Esophagus muscularis mucosa (tissue), 4 donors: ENCODE measurements around the gene OR7G1. TPM values are rescaled to one million over a fixed set of nuclear protein-coding genes. Genes with fewer than 3 reads are reported as not detected.

Experiments
- DNase-seq: peaks from one replicate; pipeline ENCODE4 v3.0.0-alpha.2; 2017; ENCODE audit errors: extremely low spot score
- H3K27ac ChIP-seq, 4 donors: fragments of 200-600 bp; sonication (generic); replicated peaks in 1 of 4; 1 replicate in 3 of 4; 2 replicates in 1 of 4; pipeline ENCODE4 v1.5.1; 2016 to 2019; ENCODE audit warnings: mild to moderate bottlenecking in 1 of 4
- H3K27me3 ChIP-seq, 4 donors: fragments of 200-600 bp; sonication (generic); one replicate each; pipeline versions ENCODE4 v1.5.1 to v1.6.0; 2016 to 2019
- H3K36me3 ChIP-seq, 4 donors: fragments of 200-600 bp; sonication (generic); one replicate each; pipeline ENCODE4 v1.5.1; 2016 to 2019
- H3K4me1 ChIP-seq, 4 donors: fragments of 200-600 bp; sonication (generic); one replicate each; pipeline ENCODE4 v1.5.1; 2016 to 2019
- H3K4me3 ChIP-seq, 4 donors: fragments of 200-600 bp; sonication (generic); 1 replicate in 2 of 4; 2 replicates in 2 of 4; pipeline ENCODE4 v1.5.1; 2016 to 2019; ENCODE audit warnings: mild to moderate bottlenecking in 4 of 4, moderate library complexity in 1 of 4
- H3K9me3 ChIP-seq, 4 donors: fragments of 200-600 bp; sonication (generic); 1 replicate in 3 of 4; 2 replicates in 1 of 4; pipeline ENCODE4 v1.5.1; 2016 to 2019
- EP300 ChIP-seq: sonication (generic); formaldehyde crosslinking; IDR thresholded peaks from one replicate; pipeline ENCODE4 v1.6.1; 2017; ENCODE audit warnings: antibody characterized with exemption
- POLR2A ChIP-seq: fragments of 450-650 bp; IDR thresholded peaks from one replicate; pipeline ENCODE4 v1.6.1; 2017; ENCODE audit warnings: antibody characterized with exemption, moderate library complexity, mild to moderate bottlenecking, low read depth
- POLR2AphosphoS5 ChIP-seq, 2 donors: sonication (generic); formaldehyde crosslinking; IDR thresholded peaks; one replicate each; pipeline ENCODE4 v1.6.1; 2017; ENCODE audit warnings: antibody characterized with exemption in 2 of 2
- WGBS: methylation state at CpG from one replicate; pipeline ENCODE4 v1.1.5; 2018; 5-methylcytosine and 5-hydroxymethylcytosine counted together
- intact Hi-C: fragments of 100-400 bp; cut with DNase I; formaldehyde crosslinking; loops from one replicate; pipeline ENCODE4 v1.15.1; 2023
- total RNA-seq, 4 donors: library from RNA; depleted of rRNA; stranded (reverse); fragments of >200 nt; gene quantifications; one replicate each; pipeline versions ENCODE4 v1.1.0 to v1.2.1, GENCODE V29; 2016
- TF ChIP-seq, protein P1 (sequence below), 3 experiments: fragments of 200-600 bp in 2 of 3; fragments of 450-650 bp in 1 of 3; sonication (generic) in 2 of 3; IDR thresholded peaks; one replicate each; pipeline ENCODE4 v1.5.1; 2017 to 2019; ENCODE audit warnings: antibody characterized with exemption in 3 of 3, mild to moderate bottlenecking in 2 of 3, moderate library complexity in 1 of 3

OR7G1 gene
- total RNA-seq, 4 donors from 2014 or later, result not detected

GRCh38 chr19:9109959-9110358 is 5.6 kb downstream of the OR7G1 start:
- no peaks in the 10 kb centered on the region for H3K9me3 ChIP-seq
- no peaks in the 10 kb centered on the region for H3K36me3 ChIP-seq
- TF ChIP-seq POLR2AphosphoS5 (IDR thresholded peaks at IDR 0.05) (no peak), POLR2A (no peak), EP300 (no peak)
- TF ChIP-seq, protein P1, sequence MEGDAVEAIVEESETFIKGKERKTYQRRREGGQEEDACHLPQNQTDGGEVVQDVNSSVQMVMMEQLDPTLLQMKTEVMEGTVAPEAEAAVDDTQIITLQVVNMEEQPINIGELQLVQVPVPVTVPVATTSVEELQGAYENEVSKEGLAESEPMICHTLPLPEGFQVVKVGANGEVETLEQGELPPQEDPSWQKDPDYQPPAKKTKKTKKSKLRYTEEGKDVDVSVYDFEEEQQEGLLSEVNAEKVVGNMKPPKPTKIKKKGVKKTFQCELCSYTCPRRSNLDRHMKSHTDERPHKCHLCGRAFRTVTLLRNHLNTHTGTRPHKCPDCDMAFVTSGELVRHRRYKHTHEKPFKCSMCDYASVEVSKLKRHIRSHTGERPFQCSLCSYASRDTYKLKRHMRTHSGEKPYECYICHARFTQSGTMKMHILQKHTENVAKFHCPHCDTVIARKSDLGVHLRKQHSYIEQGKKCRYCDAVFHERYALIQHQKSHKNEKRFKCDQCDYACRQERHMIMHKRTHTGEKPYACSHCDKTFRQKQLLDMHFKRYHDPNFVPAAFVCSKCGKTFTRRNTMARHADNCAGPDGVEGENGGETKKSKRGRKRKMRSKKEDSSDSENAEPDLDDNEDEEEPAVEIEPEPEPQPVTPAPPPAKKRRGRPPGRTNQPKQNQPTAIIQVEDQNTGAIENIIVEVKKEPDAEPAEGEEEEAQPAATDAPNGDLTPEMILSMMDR (IDR thresholded peaks at IDR 0.05), result no peak
- intact Hi-C loops, result no loop called here
- no peaks in the 10 kb centered on the region for H3K4me1 ChIP-seq
- peaks cover 0 to 44% (median 0%) of the 10 kb centered on the region in 4 donors for H3K27me3 ChIP-seq
- H3K4me3 ChIP-seq, result no peak overlapping the region
- 46% methylated on average over 2 of the region's 2 CpGs for WGBS
- no peak overlapping the region for H3K27ac ChIP-seq
- no peak for DNase-seq

DNA sequence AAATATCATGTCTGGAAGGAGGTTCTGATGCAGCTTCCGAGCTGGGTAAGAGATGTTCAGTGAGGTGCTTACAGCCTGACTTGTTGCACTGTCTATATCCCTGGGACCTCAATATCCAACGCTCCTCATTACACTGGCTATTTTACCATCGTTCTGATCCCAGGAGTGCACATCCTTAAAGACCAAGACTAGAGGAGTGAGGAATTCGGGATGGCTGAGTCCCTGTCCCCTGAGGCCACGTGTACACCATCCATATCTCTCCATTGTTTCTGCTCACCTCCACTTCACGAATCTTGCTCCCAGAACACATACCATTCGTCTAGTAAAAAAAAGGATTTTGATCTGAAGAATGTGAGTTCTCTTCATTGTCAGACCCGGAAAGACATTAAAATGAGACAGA is 8.2 kb downstream of the OR7G1 start, which contains the start of gene OR7G2:
TSS of gene OR7G2 (minus strand) at position 101 of the 400 bp plus-strand sequence. CDS start 4,232 bp downstream, outside the sequence.
- Histone ChIP-seq H3K4me3 (no peak within 1 kb of the TSS), H3K27ac (no peak within 1 kb of the TSS), H3K27me3 (peaks cover 0 to 43% (median 0%) of the 10 kb centered on the region in 4 donors), H3K4me1 (no peaks in the 10 kb centered on the region), H3K36me3 (no peaks in the 10 kb centered on the region), H3K9me3 (no peaks in the 10 kb centered on the region)
- DNase-seq, result no peak
- intact Hi-C loops, result no loop called here
- 55% methylated on average over 8 of the region's 8 CpGs for WGBS
- TF ChIP-seq POLR2A, result no peak
- TF ChIP-seq POLR2AphosphoS5 (IDR thresholded peaks at IDR 0.05), result no peak
- TF ChIP-seq, protein P1 (IDR thresholded peaks at IDR 0.05), result no peak
- TF ChIP-seq EP300, result no peak

DNA sequence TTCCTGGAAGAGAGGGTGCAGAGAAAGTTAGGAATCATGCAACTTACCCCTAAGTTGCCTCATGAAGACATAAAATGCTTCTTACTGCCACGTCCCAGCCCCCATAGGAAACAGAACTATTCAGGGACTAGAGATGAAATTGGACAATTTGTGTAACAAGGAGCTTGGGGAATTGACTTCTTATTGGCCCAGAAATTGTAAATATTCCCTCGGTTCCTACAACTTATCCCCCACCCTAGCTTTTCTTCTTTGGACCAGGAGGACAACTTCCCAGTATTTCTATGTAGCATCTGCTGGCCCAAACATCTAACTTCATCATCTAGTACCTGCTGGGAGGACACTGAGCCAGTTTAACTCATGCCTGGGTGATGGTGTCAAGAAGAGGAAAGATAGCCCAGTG is 28.8 kb downstream of the OR7G1 start, which contains the start of gene OR1M1:
TSS of gene OR1M1 (plus strand) at position 301 of the 400 bp plus-strand sequence. CDS start 6,184 bp downstream, outside the sequence.
- H3K9me3 ChIP-seq, result no peaks in the 10 kb centered on the region
- H3K36me3 ChIP-seq, result no peaks in the 10 kb centered on the region
- TF ChIP-seq POLR2A (no peak), EP300 (no peak), POLR2AphosphoS5 (IDR thresholded peaks at IDR 0.05) (no peak)
- TF ChIP-seq, protein P1 (IDR thresholded peaks at IDR 0.05), result no peak
- intact Hi-C loops, result no loop called here
- H3K4me1 ChIP-seq, result no peaks in the 10 kb centered on the region
- H3K27me3 ChIP-seq, result peaks cover 0 to 28% (median 1%) of the 10 kb centered on the region in 4 donors
- 45% methylated on average over 2 of the region's 2 CpGs for WGBS
- no peak within 1 kb of the TSS for H3K4me3 ChIP-seq
- H3K27ac ChIP-seq, result no peak within 1 kb of the TSS
- no peak for DNase-seq

- no peak for DNase-seq
- Histone ChIP-seq H3K4me3 (no peak overlapping the region), H3K27me3 (no peaks in the 10 kb centered on the region), H3K36me3 (no peaks in the 10 kb centered on the region), H3K9me3 (no peaks in the 10 kb centered on the region), H3K4me1 (peaks cover 8 to 25% (median 18%) of the 10 kb centered on the region in 4 donors), H3K27ac (peak overlapping the region in 2 of 4 donors; percentile 48 to 52)
- intact Hi-C loops, result loop anchor here (5.0 kb wide), 1 partner anchor 246 kb away; the partner anchor contains the start of genes MBD3L1 and ZNF558
- 72% methylated on average over 4 of the region's 4 CpGs for WGBS
- no peak for TF ChIP-seq EP300
Observed at GRCh38 chr19:9078651-9079050, 36.9 kb downstream of the OR7G1 start.

DNA sequence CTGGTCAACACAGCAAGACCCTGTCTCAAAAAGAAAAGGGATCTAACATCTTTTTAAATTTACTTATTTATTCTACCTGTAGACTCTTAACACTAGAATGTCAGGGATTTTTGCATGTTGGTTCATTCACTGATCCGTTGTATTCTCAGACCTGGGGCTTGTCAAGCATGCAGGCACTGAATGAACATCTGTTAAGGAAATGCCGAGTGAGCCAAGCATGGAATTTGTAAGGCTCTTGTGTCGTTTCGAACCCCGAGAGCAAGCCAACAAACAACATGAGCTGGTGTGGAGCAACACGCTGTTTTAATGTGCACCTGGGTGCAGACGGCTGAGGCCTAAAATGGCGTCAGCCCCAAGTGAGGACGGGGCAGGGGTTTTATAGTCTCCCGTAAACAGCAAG is 38.7 kb downstream of the OR7G1 start:
- intact Hi-C loops, result loop anchor here (2.0 to 5.0 kb wide), 2 partner anchors 245 to 422 kb away; partner anchors contain the start of genes MBD3L1 and ZNF558
- H3K4me3 ChIP-seq, result no peak overlapping the region
- H3K27ac ChIP-seq, result peak overlapping the region in 1 of 4 donors; percentile 74
- DNase-seq, result no peak
- WGBS, result 51% methylated on average over 9 of the region's 10 CpGs
- H3K9me3 ChIP-seq, result no peaks in the 10 kb centered on the region
- H3K4me1 ChIP-seq, result peaks cover 8 to 25% (median 18%) of the 10 kb centered on the region in 4 donors
- H3K36me3 ChIP-seq, result no peaks in the 10 kb centered on the region
- TF ChIP-seq POLR2AphosphoS5 (IDR thresholded peaks at IDR 0.05), result no peak
- TF ChIP-seq, protein P1 (IDR thresholded peaks at IDR 0.05), result no peak
- no peak for TF ChIP-seq POLR2A
- no peak for TF ChIP-seq EP300
- no peaks in the 10 kb centered on the region for H3K27me3 ChIP-seq
